GM12872 (cell line): ENCODE data around the gene FCRL6.

Experiments used
- TF ChIP-seq, protein P1 (sequence below): IDR thresholded peaks from 3 replicates; pipeline ENCODE4 v1.5.1; 2011; ENCODE audit warnings: low read depth, mild to moderate bottlenecking, low read length, moderate library complexity; ENCODE audit not compliant: insufficient read depth

FCRL6 gene

DNA sequence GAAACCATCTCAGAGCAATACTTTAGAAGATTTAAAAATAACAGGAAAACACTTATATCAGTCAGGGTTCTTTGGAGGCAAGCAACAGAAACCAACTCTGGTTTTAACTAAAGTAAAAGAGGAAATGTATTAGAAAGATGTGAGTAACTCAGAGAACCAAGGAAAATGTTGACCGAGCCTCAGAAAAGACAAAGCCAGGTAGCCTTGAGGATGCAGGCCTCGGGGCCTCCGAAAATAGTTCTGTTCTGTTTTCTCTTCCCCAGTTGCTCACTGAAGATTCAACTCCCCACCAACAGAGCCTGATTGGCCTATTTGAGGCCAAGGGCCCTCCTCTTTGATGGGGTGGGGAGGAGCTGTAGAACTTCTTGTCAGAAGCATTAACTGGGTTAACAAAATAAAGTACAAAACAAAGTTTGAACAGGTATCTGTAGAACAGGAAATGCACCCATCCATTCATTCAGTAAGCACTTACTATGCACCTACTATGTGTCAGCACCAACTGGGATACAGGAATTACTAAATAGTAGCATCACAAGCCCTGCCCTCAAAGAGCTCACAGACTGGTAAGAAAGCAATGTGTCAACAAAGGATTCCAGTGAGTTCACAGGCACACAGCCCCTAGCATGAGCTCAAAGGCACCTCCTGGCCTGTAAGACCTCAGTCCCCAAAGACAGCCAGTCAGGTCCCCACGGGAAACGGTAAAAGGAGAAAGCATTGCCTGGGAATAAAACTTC, 37.1 kb downstream of the FCRL6 start:
- TF ChIP-seq, protein P1, sequence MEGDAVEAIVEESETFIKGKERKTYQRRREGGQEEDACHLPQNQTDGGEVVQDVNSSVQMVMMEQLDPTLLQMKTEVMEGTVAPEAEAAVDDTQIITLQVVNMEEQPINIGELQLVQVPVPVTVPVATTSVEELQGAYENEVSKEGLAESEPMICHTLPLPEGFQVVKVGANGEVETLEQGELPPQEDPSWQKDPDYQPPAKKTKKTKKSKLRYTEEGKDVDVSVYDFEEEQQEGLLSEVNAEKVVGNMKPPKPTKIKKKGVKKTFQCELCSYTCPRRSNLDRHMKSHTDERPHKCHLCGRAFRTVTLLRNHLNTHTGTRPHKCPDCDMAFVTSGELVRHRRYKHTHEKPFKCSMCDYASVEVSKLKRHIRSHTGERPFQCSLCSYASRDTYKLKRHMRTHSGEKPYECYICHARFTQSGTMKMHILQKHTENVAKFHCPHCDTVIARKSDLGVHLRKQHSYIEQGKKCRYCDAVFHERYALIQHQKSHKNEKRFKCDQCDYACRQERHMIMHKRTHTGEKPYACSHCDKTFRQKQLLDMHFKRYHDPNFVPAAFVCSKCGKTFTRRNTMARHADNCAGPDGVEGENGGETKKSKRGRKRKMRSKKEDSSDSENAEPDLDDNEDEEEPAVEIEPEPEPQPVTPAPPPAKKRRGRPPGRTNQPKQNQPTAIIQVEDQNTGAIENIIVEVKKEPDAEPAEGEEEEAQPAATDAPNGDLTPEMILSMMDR = no peak

DNA sequence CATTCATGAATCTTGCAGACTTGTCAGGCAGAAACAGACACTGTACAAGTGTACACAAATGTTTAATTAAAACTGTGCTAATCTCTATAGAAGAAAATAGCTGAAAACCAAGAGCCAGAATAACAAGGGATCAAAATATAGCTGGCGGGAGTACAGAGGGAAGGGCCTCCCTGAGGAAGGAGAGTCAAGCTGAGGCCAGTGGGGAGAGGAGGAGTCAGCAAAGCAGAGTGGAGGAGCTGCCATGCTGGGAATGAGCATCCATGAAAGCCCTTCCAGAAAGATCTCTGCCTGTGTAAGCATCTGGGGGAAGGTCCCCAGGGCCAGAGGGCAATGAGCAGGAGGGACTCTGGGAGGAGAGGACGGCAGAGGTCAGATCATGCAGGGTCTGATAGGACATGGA, 39.6 kb downstream of the FCRL6 start:
- TF ChIP-seq, protein P1 = no peak

- TF ChIP-seq, protein P1 = no peak
These were observed 41.3 kb downstream of the FCRL6 start for GRCh38 chr1:159843459-159843858.

GRCh38 chr1:159845751-159846629, 43.8 kb downstream of the FCRL6 start:
- TF ChIP-seq, protein P1 = no peak

DNA sequence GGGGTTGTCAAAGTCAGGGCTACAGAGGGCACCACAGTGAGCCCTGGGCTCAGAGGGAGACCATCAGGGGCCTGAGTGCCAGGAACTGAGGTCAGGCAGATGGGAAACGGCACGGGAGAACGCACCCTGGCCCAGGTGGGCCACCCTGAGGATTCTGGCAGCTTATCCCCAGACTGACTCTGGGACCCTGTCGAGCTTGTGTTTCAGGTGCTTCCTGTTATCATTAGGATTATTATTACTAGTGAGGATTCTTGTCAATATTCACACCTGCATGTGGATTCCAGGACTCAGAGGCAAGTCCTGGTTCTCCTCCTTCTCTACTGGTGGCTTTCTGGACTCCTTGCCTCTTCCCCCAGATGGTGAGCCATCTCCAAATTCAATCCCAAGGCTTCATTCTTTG, 45.1 kb downstream of the FCRL6 start:
- TF ChIP-seq, protein P1 = no peak

GRCh38 chr1:159848326-159848725, 46.2 kb downstream of the FCRL6 start:
- TF ChIP-seq, protein P1 = no peak

GRCh38 chr1:159849626-159850366, 47.6 kb downstream of the FCRL6 start:
- TF ChIP-seq, protein P1 = no peak
